A549 (cell line): ENCODE measurements around the gene S100A7A.

Experiments used
- CBX8 ChIP-seq: fragments of 200-600 bp; sonication (generic); IDR thresholded peaks from 2 replicates; pipeline ENCODE4 v1.6.1; 2016
- MAX ChIP-seq: IDR thresholded peaks from 2 replicates; pipeline ENCODE4 v1.6.1; 2012
- RFX5 ChIP-seq: fragments of 450-650 bp; IDR thresholded peaks from 2 replicates; pipeline ENCODE4 v1.7.1; 2014; ENCODE audit warnings: antibody characterized with exemption, mild to moderate bottlenecking, moderate library complexity
- TF ChIP-seq, protein P1 (sequence below): fragments of >200 bp; sonication (Bioruptor Twin); formaldehyde crosslinking; IDR thresholded peaks from 3 replicates; pipeline ENCODE4 v1.5.1; 2016

GRCh38 chr1:153428073-153428638 is 11.8 kb downstream of the S100A7A start:
- TF ChIP-seq, protein P1, sequence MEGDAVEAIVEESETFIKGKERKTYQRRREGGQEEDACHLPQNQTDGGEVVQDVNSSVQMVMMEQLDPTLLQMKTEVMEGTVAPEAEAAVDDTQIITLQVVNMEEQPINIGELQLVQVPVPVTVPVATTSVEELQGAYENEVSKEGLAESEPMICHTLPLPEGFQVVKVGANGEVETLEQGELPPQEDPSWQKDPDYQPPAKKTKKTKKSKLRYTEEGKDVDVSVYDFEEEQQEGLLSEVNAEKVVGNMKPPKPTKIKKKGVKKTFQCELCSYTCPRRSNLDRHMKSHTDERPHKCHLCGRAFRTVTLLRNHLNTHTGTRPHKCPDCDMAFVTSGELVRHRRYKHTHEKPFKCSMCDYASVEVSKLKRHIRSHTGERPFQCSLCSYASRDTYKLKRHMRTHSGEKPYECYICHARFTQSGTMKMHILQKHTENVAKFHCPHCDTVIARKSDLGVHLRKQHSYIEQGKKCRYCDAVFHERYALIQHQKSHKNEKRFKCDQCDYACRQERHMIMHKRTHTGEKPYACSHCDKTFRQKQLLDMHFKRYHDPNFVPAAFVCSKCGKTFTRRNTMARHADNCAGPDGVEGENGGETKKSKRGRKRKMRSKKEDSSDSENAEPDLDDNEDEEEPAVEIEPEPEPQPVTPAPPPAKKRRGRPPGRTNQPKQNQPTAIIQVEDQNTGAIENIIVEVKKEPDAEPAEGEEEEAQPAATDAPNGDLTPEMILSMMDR, result no peak
- no peak for TF ChIP-seq MAX
- TF ChIP-seq CBX8, result no peak
- no peak for TF ChIP-seq RFX5
